ENCODE data around the gene SCIN. TPM values are rescaled to one million over a fixed set of nuclear protein-coding genes. Genes with fewer than 3 reads are reported as not detected.
"Not testable (repeated sequence)": the region's sequence is repeated elsewhere in the genome, so short reads cannot be mapped to it uniquely, and the experiment has no call there.

The SCIN gene
- total RNA-seq, 1 donor from 2014 or later, result 14.3 TPM

DNA sequence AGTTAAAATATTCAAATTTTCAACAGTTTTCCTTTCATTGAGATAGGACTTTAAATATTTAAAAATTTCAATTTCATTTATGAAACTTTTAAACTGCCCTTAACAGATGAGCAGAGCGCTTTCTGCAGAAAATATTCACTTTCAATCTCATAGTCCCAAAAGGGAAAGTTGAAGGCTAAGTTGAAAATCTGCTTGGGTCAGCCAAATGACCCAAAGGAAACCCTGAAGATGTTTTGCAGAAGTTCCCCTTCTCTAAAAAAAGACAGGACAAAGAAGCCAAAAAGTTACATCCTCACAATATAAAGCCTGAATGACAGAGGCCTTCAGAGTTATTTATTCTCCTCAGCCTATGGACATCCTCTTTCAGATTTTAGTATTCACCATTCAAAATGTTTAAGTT lies 17.6 kb upstream of the SCIN start:
- H3K9me3 ChIP-seq, result no peaks in the 10 kb centered on the region
- intact Hi-C loops (cut with DNase I), result no loop called here
- H3K36me3 ChIP-seq, result no peaks in the 10 kb centered on the region
- no peaks in the 10 kb centered on the region for H3K27me3 ChIP-seq
- DNase-seq, result no peak
- ATAC-seq, result no peak
- no peaks in the 10 kb centered on the region for H3K4me1 ChIP-seq
- H3K27ac ChIP-seq, result no peak overlapping the region
- TF ChIP-seq, protein P1, sequence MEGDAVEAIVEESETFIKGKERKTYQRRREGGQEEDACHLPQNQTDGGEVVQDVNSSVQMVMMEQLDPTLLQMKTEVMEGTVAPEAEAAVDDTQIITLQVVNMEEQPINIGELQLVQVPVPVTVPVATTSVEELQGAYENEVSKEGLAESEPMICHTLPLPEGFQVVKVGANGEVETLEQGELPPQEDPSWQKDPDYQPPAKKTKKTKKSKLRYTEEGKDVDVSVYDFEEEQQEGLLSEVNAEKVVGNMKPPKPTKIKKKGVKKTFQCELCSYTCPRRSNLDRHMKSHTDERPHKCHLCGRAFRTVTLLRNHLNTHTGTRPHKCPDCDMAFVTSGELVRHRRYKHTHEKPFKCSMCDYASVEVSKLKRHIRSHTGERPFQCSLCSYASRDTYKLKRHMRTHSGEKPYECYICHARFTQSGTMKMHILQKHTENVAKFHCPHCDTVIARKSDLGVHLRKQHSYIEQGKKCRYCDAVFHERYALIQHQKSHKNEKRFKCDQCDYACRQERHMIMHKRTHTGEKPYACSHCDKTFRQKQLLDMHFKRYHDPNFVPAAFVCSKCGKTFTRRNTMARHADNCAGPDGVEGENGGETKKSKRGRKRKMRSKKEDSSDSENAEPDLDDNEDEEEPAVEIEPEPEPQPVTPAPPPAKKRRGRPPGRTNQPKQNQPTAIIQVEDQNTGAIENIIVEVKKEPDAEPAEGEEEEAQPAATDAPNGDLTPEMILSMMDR (IDR thresholded peaks at IDR 0.05), result no peak
- no peak overlapping the region for H3K4me3 ChIP-seq

DNA sequence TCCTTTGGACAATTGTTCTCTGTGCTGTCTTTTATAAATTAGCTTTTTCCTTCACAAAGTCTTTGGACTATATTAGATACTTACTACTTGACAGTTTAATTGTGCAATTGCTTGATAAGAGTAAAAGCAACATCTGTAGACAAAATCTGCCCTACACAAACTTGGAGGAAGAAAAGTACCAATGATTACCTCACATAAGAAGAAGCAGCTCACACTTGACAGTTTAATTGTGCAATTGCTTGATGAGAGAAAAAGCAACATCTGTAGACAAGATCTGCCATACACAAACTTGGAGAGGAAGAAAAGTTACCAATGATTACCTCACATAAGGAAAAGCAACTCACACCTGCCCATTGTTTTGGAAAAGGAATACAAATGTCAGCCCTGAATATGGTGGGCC lies 17.1 kb upstream of the SCIN start:
- no peak for ATAC-seq

DNA sequence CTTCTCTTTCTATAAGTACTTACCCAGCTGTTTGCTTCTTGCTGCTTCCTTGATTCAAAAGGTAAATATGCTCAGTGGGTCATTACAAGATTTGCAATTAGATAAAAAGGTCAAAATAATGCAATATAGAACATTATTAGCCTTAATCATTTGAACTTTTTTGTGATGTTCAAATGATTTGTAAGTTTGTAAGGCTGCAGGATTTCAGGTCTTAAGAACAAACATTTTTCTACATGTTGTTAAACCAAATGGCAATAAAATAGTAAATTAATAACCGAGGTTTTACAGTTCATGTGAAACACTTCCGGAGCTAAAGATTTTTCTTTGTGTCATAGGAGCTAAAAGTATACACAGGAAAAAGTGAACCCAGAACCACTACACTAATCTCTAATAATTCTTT lies 16.2 kb upstream of the SCIN start:
- intact Hi-C loops (cut with DNase I), result no loop called here
- DNase-seq (no peak), ATAC-seq (no peak)
- no peak overlapping the region for H3K4me3 ChIP-seq
- H3K27ac ChIP-seq, result no peak overlapping the region
- no peaks in the 10 kb centered on the region for H3K36me3 ChIP-seq
- H3K9me3 ChIP-seq, result no peaks in the 10 kb centered on the region
- H3K27me3 ChIP-seq, result no peaks in the 10 kb centered on the region
- H3K4me1 ChIP-seq, result no peaks in the 10 kb centered on the region
- TF ChIP-seq, protein P1 (IDR thresholded peaks at IDR 0.05), result no peak

More for the DNA sequence above, 17.1 kb upstream of the SCIN start:
- no peaks in the 10 kb centered on the region for H3K9me3 ChIP-seq
- no peak for DNase-seq
- no peak overlapping the region for H3K27ac ChIP-seq
- intact Hi-C loops (cut with DNase I), result no loop called here
- no peak overlapping the region for H3K4me3 ChIP-seq
- TF ChIP-seq, protein P1 (IDR thresholded peaks at IDR 0.05), result no peak
- H3K27me3 ChIP-seq, result no peaks in the 10 kb centered on the region
- H3K4me1 ChIP-seq, result no peaks in the 10 kb centered on the region
- H3K36me3 ChIP-seq, result no peaks in the 10 kb centered on the region

DNA sequence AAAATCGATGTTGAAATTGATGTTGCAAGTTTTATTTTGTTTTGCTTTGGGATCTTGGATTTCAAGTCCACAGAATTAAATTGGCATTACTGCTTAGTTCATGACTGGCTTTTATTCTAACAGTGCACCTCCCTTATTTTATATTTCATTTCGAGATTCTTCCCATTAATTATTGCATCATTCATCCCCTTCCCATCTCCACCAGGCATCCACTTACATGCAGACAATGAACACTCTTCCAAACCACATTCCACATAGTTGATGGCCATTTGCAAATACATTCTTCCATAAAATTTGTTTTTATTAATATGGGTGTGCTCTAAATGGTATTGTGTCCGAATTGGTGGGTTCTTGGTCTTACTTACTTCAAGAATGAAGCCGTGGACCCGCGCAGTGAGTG lies 15.6 kb upstream of the SCIN start:
- Histone ChIP-seq H3K4me1 (no peaks in the 10 kb centered on the region), H3K36me3 (no peaks in the 10 kb centered on the region), H3K4me3 (no peak overlapping the region), H3K9me3 (no peaks in the 10 kb centered on the region), H3K27ac (no peak overlapping the region), H3K27me3 (no peaks in the 10 kb centered on the region)
- intact Hi-C loops (cut with DNase I), result no loop called here
- ATAC-seq (no peak), DNase-seq (no peak)
- TF ChIP-seq, protein P1 (IDR thresholded peaks at IDR 0.05), result no peak

DNA sequence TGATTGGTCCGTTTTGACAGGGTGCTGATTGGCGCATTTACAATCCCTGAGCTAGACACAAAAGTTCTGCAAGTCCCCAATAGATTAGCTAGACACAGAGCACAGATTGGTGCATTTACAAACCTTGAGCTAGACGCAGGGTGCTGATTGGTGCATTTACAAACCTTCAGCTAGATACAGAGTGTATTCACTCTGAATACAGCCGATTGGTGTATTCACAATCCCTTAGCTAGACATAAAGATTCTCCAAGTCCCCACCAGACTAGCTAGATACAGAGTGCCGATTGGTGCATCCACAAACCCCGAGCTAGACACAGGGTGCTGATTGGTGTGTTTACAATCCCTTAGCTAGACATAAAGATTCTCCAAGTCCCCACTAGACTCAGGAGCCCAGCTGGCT lies 14.8 kb upstream of the SCIN start:
- H3K4me1 ChIP-seq; DNase-seq; H3K27ac ChIP-seq; ATAC-seq; H3K4me3 ChIP-seq; H3K9me3 ChIP-seq; H3K36me3 ChIP-seq; H3K27me3 ChIP-seq; intact Hi-C loops (cut with DNase I): not testable (repeated sequence)

DNA sequence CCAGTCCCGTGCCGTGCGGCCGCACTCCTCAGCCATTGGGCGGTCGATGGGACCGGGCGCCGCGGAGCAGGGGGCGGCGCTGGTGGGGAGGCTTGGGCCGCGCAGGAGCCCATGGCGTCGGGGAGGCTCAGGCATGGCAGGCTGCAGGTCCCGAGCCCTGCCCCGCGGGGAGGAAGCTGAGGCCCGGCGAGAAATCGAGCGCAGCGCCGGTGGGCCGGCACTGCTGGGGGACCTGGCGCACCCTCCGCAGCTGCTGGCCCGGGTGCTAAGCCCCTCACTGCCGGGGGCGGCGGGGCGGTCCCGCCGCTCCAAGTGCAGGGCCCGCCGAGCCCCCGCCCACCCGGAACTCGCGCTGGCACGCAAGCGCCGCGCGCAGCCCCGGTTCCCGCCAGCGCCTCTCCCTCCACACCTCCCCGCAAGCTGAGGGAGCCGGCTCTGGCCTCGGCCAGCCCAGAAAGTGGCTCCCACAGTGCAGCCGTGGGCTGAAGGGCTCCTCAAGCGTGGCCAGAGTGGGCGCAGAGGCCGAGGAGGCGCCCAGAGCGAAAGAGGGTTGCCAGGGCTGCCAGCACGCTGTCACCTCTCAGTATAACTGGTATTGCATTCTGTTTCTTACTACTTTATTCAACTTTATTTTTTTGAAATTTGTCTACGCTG lies 14.3 kb upstream of the SCIN start:
- intact Hi-C loops (cut with DNase I); H3K9me3 ChIP-seq; DNase-seq; H3K27me3 ChIP-seq; H3K4me3 ChIP-seq; H3K4me1 ChIP-seq; H3K36me3 ChIP-seq; H3K27ac ChIP-seq: not testable (repeated sequence)
- ATAC-seq, result peak; percentile 47

DNA sequence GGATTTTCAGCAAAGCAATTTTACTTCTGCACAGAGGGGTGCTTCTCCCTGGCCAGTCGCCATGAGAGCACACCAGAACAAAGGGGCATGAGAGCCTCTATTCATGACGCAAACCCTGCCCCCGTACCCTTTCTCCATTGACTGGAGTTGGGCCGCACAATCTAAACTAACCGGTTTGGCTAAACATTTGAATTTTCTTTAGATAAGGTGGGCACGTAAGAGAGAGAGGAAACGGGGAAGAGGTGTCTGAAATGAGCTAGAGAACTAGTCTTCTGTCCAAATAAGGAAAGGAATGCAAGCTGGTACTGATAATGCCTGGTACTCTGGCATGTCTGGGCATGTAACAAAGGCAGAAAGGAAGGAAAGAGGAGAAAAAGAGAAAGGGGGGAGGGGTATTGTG lies 13.2 kb upstream of the SCIN start:
- Histone ChIP-seq H3K4me3 (no peak overlapping the region), H3K27ac (no peak overlapping the region), H3K4me1 (no peaks in the 10 kb centered on the region), H3K9me3 (no peaks in the 10 kb centered on the region), H3K36me3 (no peaks in the 10 kb centered on the region), H3K27me3 (no peaks in the 10 kb centered on the region)
- DNase-seq (no peak), ATAC-seq (no peak)
- TF ChIP-seq, protein P1 (IDR thresholded peaks at IDR 0.05), result no peak
- intact Hi-C loops (cut with DNase I), result no loop called here

Measured in upper lobe of right lung (tissue), 1 donor.